ENCODE data around the gene XIAP.
"Not testable (repeated sequence)": the region's sequence is repeated elsewhere in the genome, so short reads cannot be mapped to it uniquely, and the experiment has no call there.

Gene XIAP

DNA sequence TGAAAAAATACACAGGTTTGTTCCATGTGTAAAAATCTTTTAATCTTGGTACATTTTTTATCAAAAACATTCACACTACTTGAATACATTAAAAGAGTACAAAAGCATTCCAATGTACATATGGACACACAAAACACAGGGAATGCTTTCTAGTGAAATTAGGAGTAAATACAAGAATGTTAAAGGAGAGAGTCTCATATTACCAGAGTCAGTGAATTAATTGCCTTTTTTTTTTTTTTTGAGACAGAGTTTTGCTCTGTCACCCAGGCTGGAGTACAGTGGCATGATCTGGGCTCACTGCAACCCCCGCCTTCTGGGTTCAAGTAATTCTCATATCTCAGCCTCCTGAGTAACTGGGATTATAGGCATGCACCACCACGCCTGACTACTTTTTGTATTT, 17.0 kb downstream of the XIAP start:
- DNase-seq: no peak

- DNase-seq: peak; percentile 80
Observed at GRCh38 chrX:123878252-123878721, 18.4 kb downstream of the XIAP start.

GRCh38 chrX:123881330-123881729, 21.5 kb downstream of the XIAP start:
- DNase-seq: no peak

GRCh38 chrX:123882391-123882790, 22.5 kb downstream of the XIAP start:
- no peak for DNase-seq

- DNase-seq: peak; percentile 51
Observed at GRCh38 chrX:123884809-123885408, 25.1 kb downstream of the XIAP start.

GRCh38 chrX:123899701-123900100, 39.8 kb downstream of the XIAP start:
- peak; percentile 6 for DNase-seq

- DNase-seq: not testable (repeated sequence)
Observed at GRCh38 chrX:123903261-123903660, 43.4 kb downstream of the XIAP start.

- no peak for DNase-seq
Observed at GRCh38 chrX:123905332-123905731, 45.5 kb downstream of the XIAP start.

DNA sequence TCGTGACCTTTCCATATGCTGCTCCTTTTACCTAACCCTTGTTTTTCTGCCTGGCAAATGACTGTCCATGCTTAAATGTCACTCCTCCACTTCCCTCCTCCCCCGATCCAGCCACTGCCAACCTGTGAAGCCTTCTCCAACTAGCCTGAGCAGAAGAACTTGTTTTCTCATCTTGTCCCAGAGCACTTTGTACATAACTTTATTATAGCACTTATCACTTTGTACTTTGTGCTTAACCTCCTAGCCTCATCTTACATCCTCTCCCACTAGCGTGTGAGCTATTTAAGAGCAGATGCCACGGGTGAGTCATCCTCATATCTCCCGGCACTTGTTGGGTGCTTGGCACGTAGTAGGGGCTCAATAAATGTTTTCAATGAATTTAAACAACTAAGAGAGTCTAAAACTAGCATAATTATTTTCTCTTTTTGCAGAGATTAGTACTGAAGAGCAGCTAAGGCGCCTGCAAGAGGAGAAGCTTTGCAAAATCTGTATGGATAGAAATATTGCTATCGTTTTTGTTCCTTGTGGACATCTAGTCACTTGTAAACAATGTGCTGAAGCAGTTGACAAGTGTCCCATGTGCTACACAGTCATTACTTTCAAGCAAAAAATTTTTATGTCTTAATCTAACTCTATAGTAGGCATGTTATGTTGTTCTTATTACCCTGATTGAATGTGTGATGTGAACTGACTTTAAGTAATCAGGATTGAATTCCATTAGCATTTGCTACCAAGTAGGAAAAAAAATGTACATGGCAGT, 46.9 kb downstream of the XIAP start:
- no peak for DNase-seq

- DNase-seq: peak; percentile 65
Observed at GRCh38 chrX:123909523-123909922, 49.7 kb downstream of the XIAP start.

DNA sequence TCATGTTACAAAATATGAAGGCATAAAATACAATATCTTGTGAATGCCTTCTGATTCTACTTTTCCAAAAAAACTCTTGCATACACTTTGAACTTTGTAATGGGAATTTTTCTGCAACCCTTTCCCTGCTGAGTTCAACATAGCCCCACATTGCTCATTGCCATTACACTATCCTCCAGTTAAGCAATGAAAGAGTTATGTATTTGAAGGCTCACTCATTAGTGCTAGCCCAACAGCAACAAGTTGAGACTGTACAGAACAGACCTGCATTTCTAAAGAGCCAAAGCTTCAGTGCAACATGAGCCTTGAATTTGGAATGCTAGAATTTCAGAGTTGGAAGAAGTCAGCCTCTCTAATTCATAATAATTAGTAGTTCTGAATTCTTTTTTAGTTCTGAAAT, 57.2 kb downstream of the XIAP start:
- DNase-seq: no peak

- DNase-seq: no peak
Observed at GRCh38 chrX:123918106-123918721, 58.4 kb downstream of the XIAP start.

- DNase-seq: no peak
Observed at GRCh38 chrX:123920105-123920785, 60.4 kb downstream of the XIAP start.

DNA sequence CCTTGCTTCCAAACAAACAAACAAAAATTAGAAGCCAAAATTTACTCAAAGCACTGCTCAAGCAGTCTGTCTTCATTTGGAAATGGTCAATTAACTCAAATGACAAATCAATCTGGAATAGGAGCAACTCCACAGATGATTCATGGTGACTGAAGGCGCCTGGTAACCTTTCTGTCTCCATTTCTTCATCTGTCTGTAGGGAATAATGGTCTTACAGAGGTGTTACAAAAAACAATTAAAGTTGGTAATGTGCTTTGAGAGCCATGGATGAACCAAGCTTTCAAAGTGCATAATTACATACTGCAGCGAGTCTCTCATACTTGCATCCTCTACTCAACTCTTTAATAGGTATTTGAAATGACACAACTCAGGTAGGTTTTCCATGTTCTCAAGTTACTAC, 63.4 kb downstream of the XIAP start:
- no peak for DNase-seq

DNA sequence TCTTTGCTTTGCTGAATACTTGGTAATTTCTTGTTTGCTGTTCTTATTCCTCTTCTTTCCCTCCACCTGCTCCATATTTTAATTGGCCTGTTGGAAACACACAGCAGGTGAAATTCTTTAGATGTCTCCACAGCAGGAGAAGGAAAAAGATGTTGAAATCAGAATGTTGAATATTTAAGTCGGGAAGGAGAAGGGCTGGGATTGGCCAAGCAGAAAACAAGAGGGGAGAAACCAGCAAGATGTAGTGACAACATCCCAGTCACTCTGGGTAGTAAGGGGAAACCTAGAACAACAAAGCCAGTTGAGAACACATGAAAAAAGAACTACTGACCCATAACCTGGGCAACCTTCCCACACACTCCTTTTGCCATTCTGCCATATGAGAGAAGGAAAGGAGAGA, 64.3 kb downstream of the XIAP start:
- no peak for DNase-seq

- DNase-seq: peak; percentile 41
Observed at GRCh38 chrX:123927845-123928244, 68.0 kb downstream of the XIAP start.

DNA sequence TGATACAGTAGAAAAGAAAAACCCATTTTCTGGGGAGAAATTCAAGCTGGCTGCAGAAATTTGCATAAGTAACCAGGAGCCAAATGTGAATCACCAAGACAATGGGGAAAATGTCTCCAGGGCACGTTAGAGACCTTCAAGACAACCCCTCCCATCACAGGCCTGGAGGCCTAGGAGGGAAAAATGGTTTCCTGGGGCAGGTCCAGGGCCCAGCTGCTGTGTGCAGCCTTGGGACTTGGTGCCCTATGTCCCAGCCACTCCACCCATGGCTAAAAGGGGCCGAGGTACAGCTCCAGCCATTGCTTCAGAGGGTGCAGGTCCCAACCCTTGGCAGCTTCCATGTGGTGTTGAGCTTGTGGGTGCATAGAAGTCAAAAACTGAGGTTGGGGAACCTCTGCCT, 72.2 kb downstream of the XIAP start:
- not testable (repeated sequence) for DNase-seq

DNA sequence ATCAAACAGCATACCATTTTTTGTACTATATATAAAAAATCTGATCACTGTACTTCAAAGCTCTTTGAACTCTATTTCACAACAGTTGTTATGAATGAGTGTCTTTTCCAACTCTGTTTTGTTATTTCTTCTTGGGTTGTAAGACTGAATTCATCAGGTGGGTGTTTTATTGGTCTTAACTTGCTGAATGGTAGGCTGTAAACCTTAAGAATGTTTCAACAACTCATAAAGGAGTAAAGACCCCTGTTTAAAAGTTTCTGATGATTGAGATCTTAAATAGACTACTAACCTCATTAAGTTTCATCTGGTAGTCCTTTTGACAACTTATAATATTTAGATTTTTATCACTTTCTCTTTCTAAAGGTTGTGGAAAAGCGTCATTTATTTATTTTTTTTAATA, 83.2 kb downstream of the XIAP start:
- DNase-seq: no peak

GRCh38 chrX:123943488-123943887, 83.6 kb downstream of the XIAP start:
- no peak for DNase-seq

GRCh38 chrX:123949846-123950245, 90.0 kb downstream of the XIAP start:
- no peak for DNase-seq

DNA sequence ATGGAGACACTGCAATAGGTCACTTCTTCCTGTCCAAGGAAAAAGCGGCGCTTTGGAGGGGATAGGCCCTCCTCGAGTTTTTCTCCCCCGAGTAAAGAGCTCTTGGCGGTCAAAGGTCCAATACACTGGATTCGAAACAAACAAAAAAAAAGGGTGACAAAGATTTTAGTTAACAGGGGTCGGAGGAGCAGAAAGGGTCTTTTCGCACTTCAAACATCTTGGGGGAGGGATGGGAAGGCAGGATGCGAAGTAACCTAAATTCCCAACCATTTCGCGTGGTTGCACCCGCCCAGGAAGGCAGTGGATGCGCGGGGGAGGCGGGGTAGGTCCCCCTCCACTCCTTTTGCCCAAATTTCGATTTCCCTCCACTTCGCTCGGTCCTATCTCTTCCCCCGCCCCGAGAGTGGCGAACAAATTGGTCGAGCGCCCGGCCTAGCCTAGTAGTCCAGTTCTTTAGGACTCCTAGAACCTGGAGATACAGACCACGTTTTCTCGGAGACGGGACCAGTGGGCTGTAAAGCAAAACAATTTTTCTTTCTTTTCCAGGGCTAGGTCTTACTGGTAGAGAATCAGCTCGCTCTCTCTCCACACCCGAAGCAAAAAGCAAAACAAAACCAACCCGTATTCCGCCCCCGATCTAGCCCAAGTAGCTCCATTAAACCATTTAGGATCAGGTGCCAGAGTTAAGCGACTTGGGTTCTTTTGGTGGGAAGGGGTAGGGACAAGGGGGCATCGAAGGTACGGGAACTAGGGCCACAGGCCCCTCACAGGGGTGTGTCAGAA, 99.6 kb downstream of the XIAP start:
- DNase-seq: no peak

DNA sequence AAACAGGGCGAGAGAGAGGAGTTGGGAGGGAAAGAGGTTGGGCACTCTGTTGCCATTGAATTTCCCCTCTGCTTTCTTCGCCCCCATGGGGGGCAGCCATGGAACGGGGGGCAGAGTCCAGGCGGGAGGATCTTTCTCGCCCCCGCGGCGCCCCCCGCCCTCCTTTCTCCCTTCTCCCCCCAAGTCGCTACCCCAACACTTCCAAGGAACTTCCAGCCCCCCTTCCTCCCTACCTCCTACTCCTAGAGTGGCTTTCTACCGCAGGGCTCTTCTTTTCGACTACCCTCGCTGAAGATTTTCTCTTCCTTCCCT, 101.1 kb downstream of the XIAP start:
- no peak for DNase-seq

Data from MV-4-11 (cell line).